Measurements from ENCODE around the gene NAPB.

NAPB gene

DNA sequence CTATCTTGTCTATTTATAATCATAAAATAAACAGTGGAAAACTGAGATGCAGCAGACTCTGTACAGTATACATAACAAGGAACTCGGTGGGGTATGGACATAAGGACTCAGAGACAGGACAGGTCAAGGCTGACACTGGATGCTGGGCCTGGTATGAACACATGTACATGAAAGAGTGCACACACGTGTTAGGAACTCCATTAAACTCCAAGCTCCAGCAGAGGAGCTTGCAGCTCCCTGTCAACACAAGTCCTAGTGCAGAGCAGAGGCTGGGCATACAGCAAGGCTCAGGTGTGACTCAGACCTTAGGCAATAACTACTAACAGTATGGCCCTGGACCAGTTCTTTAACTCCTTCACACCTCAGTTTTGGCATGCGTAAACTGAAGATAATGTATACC is 17.1 kb downstream of the NAPB start:
- DNase-seq (ENCODE audit: low read depth in 2 of 2), result no peak

DNA sequence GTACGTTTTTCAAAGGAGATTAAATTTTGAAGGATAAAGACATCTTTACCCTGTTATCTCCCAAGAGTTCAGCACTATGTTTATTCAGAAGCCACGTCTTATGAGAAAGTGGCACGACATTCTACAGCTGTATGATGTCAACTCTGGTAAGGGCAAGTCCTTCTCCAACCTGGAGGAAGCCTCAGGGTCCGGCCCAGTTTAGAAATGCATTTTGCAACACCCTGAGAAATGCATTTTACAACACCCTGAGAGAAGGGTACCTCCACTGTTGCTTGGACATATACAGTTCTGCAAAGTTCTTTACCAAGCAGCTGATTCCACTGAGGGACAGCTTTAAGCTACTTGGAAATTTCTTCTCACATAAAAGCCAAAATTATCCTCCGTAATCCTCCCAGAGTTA is 17.5 kb downstream of the NAPB start:
- DNase-seq (ENCODE audit: low read depth in 2 of 2), result no peak

DNA sequence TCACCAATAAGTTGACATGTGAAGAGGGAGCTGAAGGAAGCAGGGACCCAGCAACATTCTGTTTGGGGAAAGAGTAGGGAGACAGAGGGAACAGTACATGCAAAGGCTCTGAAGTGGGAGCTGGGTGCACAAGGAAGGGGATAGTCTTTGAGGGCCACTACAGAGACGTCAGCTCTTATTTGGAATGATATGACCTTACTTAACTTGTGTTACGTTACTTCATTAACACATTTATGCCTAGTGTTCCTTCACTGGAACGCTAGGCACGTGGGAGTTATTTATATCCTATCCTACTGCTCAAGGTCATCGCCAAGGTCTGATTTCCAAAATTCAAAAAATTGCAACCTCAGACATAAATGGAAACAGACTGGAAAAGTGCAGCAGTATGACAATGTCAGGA is 20.2 kb downstream of the NAPB start:
- no peak for DNase-seq (ENCODE audit: low read depth in 2 of 2)

DNA sequence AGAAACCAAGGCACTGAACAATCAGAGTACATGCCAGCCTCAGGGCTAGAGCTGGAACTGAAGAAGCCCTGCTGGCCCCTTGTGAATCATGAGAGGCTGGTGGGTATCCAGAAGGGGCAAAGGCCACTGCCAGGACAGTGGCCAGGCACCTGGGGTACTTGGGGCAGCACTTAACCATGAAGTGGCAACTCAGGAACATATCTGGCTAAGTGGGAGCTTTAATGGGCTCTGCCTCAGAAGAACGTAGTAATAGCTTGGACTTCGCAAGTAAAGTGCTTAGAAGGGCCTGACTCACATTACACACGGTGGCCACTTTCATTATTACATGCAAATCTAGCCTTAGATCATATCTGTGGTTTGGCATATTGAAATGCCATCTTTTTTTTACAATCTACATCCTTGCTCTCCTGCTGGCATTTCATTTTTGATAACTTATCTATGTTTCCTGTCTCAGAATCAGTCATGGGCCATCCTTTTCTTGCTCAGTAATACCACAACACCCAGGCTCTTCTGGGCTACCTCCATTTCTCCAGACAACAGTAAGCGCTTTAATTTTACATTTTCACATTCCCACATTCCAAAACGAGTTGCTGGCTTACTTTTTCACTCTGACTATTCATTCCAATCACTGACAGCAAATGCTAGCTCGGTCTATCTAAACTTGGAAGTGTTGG is 21.6 kb downstream of the NAPB start:
- no peak for DNase-seq (ENCODE audit: low read depth in 2 of 2)

DNA sequence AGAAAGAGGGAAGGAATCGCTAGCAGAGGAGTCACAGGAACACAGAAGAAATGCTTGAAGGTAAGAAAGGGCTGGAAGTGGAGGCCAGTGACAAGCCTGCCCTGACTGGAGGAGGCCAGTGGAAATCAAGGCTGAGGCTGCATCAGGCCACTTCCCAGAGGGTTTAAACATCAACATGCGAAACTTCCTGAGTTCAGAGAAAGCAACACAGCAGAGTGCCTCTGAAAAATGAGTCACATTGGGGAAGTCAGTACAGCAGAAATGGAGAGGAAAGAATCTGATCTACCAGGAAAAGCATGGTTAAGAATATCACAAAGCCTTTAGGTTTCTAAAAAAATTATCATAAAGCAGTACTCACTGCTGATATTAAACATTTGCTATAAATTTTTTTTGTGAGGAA is 23.3 kb downstream of the NAPB start:
- DNase-seq (ENCODE audit: low read depth in 2 of 2), result no peak

DNA sequence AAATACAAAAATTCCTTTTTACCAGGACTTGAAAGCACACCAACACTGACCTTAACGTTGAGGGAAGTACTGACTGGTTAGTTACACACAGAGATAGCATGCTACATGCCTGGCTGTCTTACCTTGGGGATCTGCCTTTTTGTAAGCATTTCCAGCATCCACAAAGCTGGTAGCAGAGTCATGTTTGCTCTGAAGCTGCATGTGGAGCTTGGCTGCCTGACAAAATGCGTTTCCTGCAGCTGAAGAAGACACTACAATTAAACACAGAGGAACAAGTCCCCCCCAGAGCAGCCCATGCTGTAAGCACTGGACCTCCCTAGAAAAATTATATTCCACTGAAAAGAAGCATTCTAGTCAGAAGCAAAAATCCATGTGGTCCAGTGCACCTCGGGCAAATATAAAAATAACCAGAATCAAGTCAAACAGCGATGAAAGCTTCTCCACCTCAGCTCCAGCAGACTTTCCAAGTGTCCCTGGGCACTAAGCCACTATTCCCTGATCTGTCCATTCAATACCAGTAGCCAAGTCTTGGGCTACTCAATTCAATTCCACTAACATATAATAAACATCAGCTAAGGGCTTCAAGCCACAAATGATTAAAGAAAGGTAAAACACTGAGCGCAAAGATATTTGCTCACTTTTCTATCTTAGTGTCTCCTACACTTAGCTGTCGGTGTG is 24.2 kb downstream of the NAPB start:
- DNase-seq (ENCODE audit: low read depth in 2 of 2), result no peak

DNA sequence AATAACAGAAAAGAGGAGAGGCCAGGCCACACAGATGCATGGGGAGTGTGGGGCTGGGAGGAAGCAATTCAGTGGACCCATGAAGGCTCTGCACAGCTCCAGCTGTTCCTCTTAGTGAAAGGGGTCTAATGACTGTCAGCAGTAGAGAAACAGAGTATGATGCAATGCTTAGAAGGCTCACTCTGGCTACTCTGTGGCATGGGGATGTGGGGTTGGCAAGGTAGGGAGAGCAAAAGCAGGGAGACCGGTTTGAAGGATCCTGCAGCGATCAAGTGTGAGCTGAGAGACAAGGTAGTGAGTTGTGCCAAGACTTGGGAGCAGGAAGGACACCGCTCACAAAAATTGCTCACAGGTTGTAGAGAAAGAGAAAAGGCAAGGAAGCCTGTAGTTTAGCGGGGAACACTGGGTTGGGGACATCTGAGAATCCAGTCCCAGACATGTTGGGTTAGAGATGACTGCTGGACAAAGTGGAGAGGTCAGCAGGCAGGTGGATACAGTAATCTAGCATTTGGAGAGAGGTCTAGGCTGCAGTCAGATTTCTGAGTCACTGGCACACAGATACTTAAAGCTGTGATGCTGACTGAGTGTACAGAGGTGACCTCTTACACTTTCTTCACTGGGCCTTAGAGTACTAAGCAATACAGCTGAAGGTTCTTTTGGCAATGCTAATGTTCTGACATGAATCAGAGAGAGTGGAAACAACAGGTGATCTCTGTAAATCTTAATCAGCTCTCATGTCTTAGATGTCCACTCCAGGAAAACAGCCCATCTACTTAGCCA is 27.1 kb downstream of the NAPB start:
- no peak for DNase-seq (ENCODE audit: low read depth in 2 of 2)

DNA sequence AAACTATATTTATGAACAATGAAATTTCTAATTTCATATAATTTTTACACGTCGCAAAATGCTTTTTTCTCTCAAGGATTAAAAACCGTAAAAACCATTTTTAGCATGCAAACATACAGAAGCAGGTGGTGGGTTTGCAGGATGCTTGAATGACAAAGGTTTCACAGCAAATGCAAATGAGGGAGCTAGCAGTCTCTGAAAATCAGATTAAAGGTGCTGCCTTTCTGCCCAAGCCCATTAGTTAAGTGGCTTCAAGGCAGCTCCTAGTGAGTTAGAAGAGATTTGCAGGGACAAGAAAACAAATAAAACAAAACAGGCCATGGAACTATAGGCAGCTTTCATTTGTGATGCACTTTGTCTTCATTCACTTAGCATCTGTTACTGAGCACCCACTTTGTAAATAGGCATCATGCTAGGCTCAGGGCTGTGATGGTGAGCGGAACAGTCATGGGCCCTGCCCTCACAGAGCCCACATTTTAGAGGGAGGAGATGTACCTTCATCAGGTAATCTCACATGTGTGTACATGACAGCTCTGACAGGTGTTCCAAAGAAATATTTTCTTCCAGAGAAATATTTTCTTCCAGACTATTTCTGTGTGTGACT is 29.5 kb downstream of the NAPB start:
- DNase-seq (ENCODE audit: low read depth in 2 of 2), result no peak

DNA sequence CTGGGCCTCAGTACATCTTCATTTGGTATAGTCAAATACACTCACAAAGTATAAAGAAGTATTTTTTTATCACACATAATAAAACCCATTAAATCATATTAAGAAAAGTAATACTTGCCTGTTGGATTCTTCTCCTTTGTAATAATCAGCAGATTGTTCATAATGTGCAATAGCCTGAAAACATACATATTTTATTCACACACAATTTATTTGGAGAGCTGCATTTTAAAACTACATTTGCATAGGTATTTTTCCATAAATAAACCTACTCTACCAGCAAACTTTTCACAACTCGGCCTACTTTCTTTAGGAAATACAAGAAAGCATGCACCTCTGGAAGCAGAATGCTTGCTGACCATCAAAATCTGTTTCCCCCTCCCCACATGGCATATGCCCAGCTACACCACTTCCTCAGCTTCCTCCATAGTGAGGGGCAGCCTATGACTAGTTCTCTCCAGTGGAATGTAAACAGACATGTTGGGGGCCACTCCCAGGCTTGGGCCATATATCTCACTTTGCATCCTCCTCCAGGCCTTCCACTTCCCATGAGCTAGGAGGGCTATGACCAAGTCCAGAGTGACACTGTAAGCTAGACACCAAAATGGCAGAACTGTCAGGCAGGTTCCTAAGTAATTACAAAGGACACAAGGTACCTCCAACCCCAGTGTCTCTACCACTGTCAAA is 31.1 kb downstream of the NAPB start:
- DNase-seq (ENCODE audit: low read depth in 2 of 2), result no peak

DNA sequence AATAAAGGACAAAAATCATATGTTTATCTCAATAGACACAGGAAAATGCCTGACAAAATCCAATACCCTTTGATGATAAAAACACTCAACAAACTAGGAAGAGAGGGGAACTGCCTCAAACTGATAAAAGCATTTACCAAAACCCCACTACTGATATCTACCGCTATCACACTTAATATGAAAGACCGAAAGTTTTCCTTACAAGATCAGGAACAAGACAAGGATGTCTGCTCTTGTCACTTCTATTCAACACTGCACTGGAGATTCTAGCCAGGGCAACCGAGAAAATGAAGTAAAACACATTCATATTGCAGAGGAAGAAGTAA is 34.2 kb downstream of the NAPB start:
- no peak for DNase-seq (ENCODE audit: low read depth in 2 of 2)

DNA sequence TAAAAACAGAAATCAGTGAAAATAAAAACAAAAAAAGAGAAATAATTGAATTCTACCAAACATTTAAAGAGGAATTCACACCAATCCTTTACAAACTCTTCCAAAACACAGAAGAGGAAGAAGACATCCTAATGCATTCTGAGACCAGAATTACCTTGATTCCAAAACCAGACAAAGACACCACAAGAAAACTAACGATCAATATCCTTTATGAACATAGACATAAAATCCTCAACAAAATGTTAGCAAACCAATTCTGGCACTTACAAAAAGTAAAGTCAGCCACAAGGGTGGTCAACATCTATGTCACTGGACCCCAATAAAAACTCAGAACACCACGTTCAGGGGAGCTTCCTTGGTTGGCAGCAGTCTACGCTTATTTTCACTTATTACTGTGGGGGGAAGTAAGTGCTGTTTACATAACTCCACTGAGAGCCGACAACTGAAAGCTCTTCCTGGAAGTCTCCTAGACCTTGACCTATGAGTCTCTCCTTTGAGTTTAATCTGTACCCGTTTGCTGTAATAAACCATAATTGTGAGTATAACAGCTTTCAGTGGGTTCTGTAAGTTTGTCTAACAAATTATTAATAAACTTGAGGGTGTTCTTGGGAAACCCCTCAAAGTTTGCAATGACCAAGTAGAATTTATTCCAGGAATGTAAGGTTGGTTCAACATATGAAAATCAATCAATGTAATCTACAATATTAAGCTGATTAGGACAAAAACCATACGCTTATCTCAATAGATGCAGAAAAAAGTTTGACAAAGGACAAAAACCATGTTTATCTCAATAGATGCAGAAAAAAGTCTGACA is 34.8 kb downstream of the NAPB start:
- DNase-seq (ENCODE audit: low read depth in 2 of 2), result no peak

DNA sequence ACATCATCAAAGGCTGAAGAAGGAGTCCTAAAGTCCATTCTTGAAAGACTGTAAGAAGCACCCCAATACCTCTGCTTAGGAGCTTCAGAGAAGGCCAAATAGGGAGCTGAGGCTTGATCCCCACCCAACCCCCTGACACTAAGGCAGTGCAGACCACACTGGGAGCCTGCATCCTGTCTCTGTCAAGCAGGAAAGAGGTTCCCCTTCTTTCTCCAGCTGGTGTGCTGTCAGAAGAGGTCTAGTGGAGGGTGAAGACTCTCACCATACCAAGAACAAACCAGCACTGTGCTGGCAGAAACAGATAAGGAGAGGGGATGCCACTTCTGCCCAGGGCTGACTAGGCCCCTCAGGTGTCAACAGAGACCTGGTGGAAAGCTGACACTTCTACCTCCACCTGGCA is 39.4 kb downstream of the NAPB start:
- DNase-seq (ENCODE audit: low read depth in 2 of 2), result no peak

DNA sequence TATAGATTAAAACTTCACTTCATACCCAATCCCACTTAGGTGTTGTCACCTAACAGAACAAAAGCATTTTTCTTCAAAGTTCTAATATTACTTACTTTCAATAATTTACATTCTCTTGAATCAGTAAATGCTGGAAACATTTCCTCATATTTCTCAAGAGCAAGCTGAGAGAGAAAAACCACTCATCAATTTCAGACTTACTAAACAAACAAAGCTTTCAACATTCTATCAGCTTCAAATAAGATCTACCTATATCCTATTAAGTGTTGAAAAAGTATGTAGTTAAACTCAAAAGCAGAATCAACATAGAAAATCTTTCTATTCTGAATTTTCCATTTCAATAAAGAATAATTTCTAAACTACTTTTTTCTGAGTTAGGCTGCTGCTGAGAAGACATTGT is 41.5 kb downstream of the NAPB start:
- DNase-seq (ENCODE audit: low read depth in 2 of 2), result no peak

DNA sequence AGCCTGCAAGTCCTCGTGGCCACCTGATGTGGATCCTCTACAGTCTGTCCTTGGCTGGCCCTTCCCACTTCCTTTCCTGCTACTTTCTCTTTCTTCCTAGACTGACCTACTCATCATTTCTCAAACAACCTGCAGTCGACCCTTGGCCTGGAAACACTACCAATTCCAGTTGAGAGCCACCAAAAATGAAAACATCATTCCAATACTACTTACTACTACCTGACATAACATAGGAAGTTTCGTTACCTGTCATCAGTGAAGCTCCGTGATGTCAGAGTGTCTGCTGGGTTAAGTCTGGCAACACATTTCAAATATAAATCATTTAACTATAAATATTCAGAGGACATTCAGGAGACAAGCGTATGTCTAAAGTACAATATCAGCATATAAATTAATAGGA is 45.5 kb downstream of the NAPB start:
- DNase-seq (ENCODE audit: low read depth in 2 of 2), result no peak

DNA sequence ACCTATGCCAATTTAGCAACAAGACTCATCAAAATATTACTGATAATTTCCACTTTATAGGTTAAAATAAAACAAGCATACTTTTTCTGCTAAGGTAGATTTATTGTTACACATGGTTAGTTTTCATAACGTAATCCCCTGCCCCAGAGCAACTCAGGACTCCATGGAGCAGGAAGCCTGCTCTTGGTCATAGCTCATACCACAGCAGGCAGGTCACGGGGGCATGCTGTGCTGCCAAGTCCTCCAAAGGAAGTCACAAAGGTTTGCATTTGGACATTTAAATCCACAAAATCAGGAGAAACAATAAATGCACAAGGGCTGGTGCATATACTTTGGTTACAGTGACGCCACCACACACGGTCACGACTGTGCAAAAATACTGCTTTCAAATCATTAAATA is 46.8 kb downstream of the NAPB start:
- no peak for DNase-seq (ENCODE audit: low read depth in 2 of 2)

DNA sequence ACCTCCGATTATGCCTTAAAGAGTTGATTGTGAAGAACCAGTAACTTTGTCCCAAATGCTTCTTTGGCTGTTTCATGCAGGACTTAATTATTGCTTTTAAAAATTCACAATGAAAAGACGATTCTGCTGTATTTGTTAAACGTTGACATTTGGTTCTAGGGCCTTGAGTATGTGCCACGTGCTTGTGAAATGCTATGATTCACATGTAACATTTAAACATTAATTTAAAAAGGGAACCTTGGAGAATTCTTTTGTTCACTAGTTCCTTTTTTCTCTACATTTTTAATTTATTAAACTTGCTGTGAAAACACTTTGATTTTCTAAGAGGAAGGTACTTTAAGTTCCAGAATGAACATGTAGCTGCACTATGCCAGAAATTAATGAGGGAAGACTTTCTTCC is 49.8 kb downstream of the NAPB start:
- DNase-seq (ENCODE audit: low read depth in 2 of 2), result no peak

DNA sequence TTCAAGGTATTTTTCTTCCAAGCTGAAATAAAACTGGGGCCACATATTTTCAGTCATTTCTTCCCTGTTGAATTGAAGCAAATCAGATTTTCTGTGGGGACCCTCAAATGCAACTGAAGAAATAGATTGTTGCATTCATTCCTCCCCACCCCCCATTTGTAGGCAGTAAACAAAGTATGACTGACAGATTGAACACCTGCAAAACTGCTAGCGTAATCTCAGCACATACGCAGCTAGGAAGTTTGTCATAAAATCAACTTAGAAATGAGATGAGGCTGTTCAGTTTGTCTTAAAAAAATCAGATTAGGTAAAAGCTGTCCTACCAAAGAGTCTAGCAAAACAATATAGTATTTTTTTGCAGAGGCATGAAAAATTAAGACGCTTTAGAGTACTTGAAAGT is 50.4 kb downstream of the NAPB start:
- no peak for DNase-seq (ENCODE audit: low read depth in 2 of 2)

DNA sequence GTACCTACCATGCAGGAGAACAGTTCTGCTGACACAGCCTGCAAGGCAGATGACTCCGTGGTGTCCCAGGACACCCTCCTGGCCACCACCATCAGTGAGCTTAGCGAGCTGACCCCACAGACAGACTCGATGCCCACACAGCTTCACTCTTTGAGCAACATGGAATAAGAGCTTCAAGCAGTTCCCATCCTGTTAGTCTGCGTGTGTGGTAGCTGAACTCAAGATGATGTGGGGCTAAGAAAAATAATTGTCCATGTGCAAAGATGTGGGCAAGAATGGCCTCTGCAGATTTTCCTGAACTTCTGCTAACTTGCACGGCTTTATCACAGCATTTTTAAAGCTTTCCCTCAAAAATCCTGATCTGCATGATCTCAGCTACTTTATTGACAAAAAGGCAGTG is 51.0 kb downstream of the NAPB start:
- DNase-seq (ENCODE audit: low read depth in 2 of 2), result no peak

DNA sequence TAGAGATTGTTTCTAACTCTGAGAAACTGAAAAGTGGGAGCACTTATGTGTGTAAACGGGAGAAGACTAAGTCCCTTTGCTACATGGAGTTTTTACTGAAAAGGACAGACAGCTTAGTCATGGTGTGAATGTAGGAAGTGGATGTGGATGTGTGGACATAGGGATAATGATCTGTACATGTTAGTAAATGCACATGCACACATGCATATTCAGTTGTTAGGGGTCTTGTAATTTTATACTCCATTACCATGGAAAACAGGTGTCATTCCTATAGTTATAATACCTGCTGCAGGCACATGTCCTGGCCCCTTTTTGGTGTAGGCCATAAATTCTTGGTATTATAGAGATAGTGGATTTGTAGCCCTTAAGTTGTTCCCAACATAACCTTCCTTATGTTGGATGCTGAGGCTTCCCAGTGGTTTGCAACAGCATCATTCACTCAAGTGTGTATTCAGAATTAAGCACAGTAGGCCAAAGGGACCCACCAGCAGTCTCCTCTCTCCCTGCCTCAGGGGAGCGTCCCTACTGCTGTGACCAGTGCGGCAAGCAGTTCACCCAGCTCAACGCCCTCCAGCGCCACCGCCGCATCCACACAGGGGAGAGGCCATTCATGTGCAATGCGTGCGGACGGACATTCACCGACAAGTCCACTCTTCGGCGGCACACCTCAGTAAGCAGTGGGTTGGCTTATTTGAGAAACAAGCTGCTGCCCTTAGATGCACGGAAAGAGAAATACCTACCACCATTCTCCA is 52.0 kb downstream of the NAPB start:
- DNase-seq (ENCODE audit: low read depth in 2 of 2), result no peak

DNA sequence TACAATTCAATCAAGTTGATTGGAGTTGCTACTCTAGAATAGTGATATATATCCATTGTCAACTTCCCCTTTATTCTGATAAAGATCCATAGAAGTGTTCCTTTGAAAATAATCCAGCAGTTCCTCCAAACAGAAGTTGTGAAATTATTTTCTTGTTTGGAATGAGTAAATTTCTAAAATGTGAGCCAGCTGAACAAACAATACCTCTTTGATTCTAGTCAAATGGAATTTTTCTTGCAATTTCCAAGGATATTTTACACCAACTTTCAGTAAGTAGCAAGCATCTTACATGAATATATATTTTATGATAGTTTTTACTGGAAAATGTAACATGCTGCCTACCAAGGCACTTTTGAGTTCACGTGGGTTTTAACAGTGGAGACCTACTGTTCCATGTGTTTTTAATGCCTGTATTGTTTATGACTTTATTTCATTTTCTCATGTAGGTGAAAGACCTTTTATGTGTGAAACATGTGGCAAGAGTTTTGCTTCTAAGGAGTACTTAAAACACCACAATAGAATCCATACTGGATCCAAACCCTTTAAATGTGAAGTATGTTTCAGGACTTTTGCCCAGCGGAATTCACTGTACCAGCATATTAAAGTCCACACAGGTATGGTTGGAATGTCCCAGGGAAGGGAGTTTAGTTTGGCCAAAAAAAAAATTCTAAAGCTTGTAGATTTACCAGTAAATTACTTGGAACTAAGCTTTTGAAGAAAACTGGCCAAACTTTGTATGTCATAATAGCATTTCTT is 52.8 kb downstream of the NAPB start:
- no peak for DNase-seq (ENCODE audit: low read depth in 2 of 2)

Measured in stimulated activated CD4-positive, alpha-beta T cell treated with anti-CD3 and anti-CD28 coated beads, Interleukin-1b, Interleukin-23, amount 100 ng/mL, for 1 hour (primary cell).